Effector CD8-positive, alpha-beta T cell (primary cell): ENCODE measurements around the gene KRTAP10-9.
A peak's percentile ranks its signal among the peaks of the same experiment; 100 is the strongest.
"Not testable (repeated sequence)": the region's sequence is repeated elsewhere in the genome, so short reads cannot be mapped to it uniquely, and the experiment has no call there.

Experiments used
- DNase-seq: peaks from one replicate; lab custom pipeline; 2025; lab: John Stamatoyannopoulos, UW

KRTAP10-9 gene

DNA sequence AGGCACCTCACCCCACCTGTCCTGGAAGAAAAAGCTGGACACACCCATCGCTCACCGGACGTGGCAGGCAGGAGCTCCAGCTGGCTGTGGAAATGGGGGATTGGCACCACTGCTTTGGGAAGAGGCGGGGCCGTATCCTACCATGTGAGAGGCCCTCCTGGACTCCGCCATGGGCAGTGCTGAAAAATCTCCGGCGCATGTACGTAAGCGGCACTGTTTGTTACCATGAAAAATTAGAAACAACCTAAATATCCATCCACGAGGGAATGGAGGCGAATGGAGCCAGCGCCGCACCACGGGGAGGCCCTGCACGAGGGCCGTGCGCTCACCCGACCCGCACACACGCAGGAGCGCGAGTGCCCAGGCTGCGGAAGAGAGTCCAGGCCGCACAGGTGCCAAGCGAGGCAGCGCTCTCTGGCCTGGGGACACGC lies 11.9 kb upstream of the KRTAP10-9 start:
- DNase-seq: no peak

DNA sequence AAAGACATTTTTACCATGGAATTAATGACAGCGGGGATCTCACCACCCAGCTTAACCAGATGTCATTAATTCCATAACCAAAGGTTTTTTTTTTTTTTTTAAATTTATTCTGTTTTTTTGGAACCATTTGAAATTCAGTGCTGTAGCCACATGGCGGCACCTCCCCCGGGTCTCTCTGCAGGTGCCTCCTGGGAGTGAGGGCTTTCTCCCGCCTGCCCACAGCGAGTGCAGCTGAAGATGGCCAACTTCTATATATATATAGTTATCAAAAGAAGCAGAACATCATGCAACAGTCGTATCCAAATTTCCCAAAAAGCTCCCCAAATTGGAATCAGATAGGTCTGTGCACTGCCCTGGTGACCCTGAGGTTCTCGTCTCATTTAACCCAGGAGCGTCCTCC lies 11.4 kb upstream of the KRTAP10-9 start:
- no peak for DNase-seq

DNA sequence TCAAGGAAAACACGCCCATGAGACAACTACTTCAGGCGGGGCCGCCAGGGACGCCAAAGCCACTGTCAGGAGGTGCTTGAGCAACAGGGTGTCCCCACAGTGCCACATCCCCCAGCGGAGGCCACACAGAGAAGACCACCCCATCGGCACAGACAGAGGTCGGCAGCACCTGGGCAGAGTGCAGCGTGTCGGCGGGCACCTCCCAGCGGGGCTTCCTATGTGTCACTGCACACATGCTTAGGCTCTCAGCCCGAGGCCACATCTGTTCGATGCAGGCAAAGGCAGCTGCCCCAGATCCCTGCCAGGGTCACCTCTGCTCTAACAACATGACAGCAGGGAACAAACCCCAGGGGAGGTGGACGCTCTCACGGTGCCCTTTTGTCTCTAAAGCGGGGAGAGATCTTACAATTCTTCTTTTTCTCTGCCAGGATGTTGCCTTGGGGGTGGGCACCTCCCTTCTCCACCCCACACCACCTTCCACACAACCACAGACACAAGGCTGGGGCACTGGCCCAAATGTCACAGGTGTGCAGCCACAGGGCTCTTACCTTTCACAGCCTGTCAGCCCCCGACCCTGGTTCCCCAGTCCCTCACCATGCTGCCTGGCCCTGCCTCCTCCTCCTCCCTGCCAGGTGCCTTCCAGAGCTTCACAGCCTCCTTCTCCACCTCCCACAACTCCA lies 10.8 kb upstream of the KRTAP10-9 start:
- no peak for DNase-seq

DNA sequence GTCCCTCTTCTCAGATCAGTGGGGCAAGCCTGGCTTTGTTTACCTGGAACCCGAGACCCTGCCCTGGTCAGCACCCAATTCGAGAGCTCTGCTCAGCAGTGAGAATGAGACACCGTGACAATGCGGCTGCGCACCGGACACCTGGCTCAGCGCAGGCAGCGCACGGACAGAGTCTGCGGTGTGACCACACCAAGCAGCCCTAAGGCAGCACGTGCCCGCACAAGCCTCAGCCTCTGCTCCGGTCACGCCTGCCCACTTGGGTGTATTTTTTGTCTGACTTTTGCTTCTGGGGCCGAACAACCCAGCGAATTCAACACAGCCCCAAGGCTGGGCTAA lies 10.3 kb upstream of the KRTAP10-9 start:
- DNase-seq: no peak

DNA sequence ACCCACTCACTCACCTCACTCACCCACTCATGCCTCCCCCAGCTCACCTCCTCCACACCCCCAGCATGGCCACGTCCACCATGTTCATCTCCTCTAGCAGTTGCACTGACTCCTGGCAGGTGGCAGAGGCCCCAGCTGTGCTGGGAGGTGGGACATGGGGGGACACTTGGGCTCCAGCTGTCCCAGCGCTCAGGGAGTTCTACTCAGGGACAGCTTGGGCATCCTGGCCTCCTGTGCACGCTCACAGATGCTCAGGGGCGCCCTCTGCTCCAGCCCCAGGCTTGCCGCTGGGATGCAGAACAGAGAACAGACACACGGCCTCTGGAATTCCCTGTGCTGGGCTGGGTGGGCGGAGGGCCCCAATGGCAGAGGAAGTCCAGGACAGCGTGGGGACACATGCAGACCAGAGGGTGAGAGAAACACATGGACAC lies 9.8 kb upstream of the KRTAP10-9 start:
- DNase-seq: no peak

DNA sequence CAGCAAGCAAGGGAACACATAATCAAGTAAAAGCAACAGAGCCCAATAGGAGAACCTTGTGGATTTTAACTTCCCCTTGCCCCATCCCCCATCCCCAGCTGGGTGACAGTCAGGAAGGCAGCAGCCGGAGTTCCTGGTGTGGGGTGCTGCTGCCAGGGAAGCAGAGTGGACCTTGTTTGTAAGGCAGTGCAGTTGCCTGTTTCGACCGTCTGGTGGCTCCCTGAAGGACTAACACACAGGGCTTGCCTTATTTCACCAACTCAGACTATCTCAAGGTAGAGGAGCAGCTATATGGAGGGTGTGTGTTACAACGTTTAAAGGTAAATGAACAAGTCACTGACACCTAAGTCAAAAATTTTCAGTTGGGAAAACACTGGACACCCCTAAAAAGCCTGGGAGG lies 8.4 kb upstream of the KRTAP10-9 start:
- DNase-seq: no peak

DNA sequence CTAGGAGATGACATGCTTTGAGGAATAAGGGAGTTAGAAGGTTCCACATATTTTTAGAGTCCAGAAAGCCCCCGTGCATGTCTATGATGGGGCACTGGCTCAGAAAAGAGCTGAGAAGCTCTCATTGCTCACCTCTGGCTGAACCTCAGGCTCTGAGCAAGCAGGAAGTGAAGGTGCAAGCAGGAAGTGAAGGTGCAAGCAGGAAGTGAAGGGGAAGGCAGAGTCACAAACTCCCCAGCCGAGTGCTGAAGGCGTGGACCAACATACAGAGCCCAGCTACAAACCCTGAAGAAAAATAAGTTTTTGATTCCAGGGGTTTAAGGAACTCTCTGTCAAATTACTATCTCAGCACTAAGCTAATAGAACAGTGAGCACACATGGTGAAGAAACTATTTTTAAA lies 8.0 kb upstream of the KRTAP10-9 start:
- DNase-seq: peak; percentile 23

DNA sequence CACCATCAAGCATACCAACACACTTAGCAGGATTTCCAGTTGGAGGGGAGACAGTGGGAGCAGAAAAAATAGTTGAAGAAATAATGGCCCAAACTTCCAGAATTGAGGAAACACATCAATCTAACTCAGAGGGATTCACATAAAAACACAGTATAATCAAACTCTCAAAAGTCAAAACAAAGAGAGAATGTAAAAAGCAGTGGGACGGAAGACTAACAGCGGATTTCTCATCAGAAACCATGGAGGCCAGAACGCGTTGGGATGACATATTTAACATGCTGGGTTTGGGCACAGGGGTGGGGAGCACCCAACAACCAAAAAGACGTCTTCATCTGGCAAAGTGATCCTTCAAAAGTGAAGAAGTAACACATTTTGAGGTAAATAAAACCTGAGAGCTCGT lies 7.0 kb upstream of the KRTAP10-9 start:
- no peak for DNase-seq

DNA sequence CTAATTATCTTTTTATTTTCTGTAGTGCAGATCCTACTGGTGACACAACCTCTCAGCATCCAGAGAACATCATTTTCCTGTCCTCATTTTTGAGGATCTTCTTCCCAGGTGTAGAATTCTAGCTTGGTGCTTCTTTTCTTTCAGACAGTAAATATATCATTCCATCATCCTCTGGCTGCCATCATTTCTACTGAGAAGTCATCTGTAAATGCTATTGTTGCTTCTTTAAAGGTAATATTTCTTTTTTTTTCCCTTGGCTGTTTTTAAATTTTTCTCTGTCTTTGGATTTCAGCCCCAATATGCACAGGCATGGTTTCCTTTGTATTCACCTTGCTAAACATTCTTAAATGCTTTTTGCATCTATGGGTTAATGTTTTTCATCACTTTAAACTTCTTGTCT lies 3.3 kb upstream of the KRTAP10-9 start:
- no peak for DNase-seq

DNA sequence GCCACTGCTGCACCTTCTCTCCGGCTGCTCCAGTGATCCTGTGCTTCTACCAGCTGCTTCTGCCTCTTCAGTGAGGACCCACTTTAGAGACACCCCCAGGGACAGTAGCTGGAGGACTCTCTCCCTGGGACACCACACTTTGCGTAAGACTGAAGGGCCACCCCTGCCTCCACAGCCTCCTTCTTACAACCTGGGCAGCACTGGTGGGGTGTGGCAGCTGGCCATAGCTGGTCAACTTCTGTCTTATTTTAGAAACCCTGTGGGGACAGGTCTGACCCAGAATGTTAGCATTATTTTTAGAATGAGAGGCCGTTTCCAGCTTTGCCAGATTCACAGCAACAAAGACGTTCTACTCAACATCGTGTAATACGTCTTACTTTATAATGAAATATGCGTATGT lies 1.1 kb upstream of the KRTAP10-9 start:
- no peak for DNase-seq

DNA sequence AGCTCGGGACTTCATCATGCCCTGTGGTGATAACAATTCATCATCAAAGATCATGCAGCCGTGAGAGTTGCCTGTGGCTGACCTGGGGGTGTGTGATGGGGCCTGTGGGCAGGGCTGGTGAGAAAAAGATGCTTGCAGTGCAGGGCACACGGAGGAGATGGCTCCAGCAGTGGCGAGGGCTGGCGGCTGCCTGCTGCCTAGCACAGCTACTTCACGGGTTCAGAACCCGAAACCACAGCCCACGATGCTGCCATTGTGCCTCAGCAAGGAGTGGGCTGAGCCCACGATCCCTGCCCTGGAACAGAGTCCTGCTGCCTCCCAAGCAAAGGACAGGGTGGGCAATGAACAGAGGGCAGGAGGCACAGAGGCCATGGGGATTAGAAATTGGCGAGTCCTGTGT lies 631 bp upstream of the KRTAP10-9 start:
- DNase-seq: no peak

DNA sequence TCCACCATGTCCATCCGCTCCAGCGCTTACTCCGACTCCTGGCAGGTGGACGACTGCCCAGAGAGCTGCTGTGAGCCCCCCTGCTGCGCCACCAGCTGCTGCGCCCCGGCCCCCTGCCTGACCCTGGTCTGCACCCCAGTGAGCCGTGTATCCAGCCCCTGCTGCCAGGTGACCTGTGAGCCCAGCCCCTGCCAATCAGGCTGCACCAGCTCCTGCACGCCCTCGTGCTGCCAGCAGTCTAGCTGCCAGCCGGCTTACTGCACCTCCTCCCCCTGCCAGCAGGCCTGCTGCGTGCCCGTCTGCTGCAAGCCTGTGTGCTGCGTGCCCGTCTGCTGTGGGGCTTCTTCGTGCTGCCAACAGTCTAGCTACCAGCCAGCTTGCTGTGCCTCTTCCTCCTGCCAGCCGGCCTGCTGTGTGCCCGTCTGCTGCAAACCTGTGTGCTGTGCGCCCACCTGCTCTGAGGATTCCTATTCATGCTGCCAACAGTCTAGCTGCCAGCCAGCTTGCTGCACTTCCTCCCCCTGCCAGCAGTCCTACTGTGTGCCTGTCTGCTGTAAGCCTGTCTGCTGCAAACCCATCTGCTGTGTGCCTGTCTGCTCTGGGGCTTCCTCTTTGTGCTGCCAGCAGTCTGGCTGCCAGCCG lies 409 bp downstream of the KRTAP10-9 start:
- not testable (repeated sequence) for DNase-seq

DNA sequence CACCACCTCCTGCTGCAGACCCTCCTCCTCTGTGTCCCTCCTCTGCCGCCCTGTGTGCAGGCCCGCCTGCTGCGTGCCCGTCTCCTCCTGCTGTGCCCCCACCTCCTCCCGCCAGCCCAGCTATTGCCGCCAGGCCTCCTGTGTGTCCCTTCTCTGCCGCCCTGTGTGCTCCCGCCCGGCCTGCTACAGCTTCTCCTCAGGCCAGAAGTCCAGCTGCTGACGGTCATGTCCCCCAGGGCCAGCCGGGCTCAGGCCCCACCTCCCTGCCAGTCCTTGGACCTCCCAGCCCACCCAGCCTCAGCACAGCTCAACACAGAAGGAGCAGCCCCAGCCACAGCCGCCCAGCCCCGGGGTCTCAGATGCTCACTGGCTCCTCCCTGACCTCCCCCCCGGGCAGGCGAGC lies 939 bp downstream of the KRTAP10-9 start:
- DNase-seq: not testable (repeated sequence)

DNA sequence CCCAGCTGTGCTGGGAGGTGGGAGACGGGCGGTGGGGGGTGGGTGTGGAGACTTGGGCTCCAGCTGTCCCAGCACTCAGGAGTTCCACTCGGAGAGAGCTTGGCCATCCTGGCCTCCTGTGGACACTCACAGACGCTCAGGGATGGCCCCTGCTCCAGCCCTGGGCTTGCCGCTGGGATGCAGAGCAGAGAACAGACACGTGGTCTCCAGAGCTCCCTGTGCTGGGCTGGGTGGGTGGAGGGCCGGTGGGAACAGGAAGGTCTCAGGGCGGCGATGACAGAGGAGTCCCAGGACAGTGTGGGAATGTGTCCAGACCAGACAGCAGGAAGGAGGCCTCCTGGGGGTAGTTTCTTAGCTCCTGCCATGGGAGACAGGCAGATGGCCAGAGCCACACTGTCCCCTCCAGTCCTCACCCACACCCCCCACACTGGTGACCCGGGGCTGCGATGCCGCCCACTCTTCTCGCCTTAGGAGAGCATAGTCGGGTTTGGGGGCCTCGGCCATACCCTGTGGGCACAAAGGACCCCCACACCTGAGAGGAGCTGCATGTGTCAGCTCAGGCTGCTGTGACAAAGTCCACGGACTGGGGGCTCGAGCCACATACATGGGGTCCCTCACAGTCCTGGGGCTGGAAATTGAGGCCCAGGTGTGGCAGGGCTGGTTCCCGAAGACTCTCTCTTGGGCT lies 2.0 kb downstream of the KRTAP10-9 start:
- DNase-seq: no peak

DNA sequence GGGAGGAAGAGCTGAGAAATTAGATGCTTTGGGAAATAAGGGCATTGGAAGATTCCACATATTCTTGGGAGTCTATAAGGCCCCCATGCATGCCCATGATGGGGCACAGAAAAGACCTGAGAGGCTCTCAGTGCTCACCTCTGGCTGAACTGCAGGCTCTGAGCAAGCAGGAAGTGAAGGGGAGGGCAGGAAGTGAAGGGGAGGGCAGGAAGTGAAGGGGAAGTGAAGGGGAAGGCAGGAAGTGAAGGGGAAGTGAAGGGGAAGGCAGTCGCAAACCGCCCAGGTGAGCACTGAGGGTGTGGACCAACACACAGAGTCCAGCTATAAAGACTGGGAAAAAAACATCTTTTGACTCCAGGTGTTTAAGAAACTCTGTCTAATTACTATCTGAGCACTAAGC lies 3.5 kb downstream of the KRTAP10-9 start:
- no peak for DNase-seq

DNA sequence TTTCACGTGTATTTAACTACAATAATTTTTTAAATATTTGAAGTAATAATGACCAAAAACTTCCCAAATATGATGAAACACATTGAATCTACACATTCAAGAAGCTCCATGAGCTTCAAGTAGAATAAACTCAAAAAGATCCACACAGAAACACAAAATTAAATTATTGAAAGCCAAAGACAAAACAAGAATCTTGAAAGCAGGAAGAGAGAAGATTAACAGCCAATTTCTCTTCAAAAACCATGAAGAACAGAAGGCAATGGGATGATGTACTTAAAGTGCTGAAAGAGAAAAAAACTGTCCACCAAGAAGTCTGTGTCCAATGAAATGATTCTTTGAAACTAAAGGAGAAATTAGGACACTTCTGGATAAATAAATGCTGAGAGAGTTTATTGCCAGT lies 5.2 kb downstream of the KRTAP10-9 start:
- DNase-seq: no peak

DNA sequence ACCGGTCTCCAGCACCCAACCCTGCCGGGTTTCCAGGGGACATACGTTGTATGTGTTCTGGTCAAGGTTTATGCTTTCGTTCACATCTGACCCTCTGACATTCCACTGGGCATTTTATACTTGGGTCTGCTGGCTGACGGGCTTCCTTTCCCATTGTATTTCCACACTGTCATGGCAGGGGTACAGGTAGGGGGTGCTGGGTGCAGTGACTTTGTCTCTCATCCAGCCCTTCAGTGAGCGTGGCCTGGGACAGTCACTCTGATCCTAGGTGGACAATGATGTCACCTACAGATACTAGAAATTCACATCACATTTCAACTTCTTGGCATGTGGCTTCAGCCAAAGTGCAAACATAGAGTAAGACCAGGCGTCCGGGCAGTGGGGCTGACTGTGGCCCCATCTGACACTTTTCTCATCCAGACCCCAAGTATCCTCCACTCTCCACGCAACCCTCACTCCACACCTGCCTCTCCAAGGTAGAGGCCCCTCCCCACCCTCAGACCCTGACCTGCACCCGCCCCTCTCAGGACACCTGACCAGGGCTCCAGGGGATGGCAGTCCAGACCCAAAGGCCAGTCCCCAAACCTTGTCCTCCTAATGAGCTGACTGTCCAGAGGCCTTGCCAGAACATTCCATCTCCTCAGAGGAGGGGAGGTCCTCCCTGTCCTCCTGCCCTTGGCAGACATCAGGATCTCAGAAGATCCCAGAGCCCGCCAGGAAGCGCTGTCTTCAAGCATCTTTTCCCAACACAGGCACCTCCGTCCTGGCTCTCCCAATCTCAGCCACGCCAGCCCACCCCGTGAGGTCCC lies 9.5 kb downstream of the KRTAP10-9 start:
- no peak for DNase-seq

DNA sequence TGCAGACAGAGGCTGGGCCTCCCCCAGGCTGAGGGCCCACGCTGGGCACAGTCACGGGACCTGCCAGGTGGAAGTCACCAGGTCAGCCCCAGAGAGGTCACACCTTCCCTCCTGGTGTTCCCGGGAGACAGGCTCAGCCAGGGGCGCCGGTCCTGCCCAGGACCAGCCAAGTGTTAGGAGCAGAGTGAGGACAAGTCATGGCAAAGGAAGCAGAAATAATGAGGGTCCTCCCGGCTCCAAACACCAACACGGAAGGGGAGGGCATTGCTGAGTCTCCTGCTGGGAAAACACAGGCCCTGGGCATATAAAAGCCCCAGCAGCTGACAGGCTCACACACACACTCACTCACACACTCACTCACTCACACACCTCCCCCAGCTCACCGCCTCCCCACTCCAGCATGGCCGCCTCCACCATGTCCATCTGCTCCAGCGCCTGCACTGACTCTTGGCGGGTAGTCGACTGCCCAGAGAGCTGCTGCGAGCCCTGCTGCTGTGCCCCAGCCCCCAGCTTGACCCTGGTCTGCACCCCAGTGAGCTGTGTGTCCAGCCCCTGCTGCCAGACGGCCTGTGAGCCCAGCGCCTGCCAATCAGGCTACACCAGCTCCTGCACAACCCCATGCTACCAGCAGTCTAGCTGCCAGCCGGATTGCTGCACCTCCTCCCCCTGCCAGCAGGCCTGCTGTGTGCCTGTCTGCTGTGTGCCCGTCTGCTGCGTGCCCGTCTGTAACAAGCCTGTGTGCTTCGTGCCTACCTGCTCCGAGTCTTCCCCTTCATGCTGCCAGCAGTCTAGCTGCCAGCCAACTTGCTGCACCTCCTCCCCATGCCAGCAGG lies 10.3 kb downstream of the KRTAP10-9 start, which contains the start of gene KRTAP10-10:
Gene KRTAP10-10 (plus strand): TSS at position 339 of the 833 bp plus-strand sequence. CDS start 62 bp downstream, at position 401.
- DNase-seq: no peak

DNA sequence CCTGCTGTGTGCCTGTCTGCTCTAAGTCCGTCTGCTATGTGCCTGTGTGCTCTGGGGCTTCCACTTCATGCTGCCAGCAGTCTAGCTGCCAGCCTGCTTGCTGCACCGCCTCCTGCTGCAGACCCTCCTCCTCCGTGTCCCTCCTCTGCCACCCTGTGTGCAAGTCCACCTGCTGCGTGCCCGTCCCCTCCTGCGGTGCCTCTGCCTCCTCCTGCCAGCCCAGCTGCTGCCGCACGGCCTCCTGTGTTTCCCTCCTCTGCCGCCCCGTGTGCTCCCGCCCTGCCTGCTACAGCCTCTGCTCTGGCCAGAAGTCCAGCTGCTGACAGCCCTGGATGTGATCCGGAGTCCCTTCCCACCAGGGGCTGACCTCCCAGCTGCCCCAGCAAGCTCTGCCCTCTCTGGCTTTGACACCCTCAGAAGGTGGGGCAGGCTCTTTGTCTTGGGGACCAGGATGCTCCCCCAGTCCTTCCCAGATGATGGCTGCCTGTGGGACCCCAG lies 11.0 kb downstream of the KRTAP10-9 start:
- DNase-seq: not testable (repeated sequence)

DNA sequence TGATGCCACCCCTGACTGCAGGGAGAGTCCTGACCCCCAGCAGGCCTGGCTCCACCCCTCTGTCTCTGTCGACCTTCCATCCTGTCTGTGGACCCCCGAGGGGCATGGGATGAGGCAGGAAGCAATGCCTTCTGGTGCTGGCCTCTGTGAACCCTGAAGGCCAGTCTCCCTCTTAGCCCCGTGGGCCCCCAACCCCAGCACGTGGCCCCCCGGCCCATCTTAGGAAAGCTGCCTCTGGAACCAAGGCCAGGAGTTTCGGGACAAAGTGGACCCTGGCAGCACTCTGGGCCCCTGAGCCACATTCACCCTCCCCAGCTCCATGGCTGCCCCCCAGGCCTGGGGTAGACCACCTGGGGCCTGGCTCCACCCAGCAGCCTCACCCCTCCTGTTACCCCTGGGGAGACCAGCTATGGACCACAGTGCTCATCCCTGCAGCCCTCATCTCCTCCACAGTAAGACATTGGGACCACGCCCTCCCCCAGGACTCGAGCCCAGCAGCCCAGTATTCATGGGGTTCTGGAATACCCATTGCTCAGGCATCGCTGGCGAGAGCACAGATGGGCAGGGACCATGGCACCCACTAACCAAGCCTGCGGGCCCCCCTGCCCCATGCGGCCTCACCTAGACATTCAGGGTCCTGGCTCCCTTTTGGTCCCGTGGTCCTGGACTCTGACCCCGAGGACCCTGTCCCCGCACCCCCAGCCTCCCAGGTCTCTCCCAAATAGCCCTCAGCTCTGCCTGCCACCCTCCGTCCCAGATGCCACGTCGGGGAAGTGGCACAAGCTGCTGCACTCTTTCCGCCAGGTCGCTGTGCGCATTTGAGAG lies 11.8 kb downstream of the KRTAP10-9 start:
- not testable (repeated sequence) for DNase-seq
